ENCODE data around the gene CEP164.

CEP164 gene

GRCh38 chr11:117366875-117367274 is 39.2 kb downstream of the CEP164 start:
- in situ Hi-C loops (cut with MboI; ENCODE audit: low sequenced_read_pairs, unreplicated experiment) = no loop called here
- TF ChIP-seq CTCF (IDR thresholded peaks at IDR 0.05; ENCODE audit: borderline replicate concordance, control extremely low read depth, extremely low read depth, insufficient read depth, missing control alignments) = no peak

GRCh38 chr11:117369534-117369933 is 41.9 kb downstream of the CEP164 start:
- in situ Hi-C loops (cut with MboI; ENCODE audit: low sequenced_read_pairs, unreplicated experiment) = no loop called here
- TF ChIP-seq CTCF (IDR thresholded peaks at IDR 0.05; ENCODE audit: borderline replicate concordance, control extremely low read depth, extremely low read depth, insufficient read depth, missing control alignments) = no peak
- DNase-seq (ENCODE audit: low spot score) = no peak

More at GRCh38 chr11:117366875-117367274, 39.2 kb downstream of the CEP164 start:
- no peak for DNase-seq (ENCODE audit: low spot score)

GRCh38 chr11:117371453-117371852 is 43.8 kb downstream of the CEP164 start:
- no peak for DNase-seq (ENCODE audit: low spot score)
- in situ Hi-C loops (cut with MboI; ENCODE audit: low sequenced_read_pairs, unreplicated experiment) = no loop called here
- no peak for TF ChIP-seq CTCF (IDR thresholded peaks at IDR 0.05; ENCODE audit: borderline replicate concordance, control extremely low read depth, extremely low read depth, insufficient read depth, missing control alignments)

- in situ Hi-C loops (cut with MboI; ENCODE audit: low sequenced_read_pairs, unreplicated experiment) = no loop called here
- TF ChIP-seq CTCF (IDR thresholded peaks at IDR 0.05; ENCODE audit: borderline replicate concordance, control extremely low read depth, extremely low read depth, insufficient read depth, missing control alignments) = no peak
- no peak for DNase-seq (ENCODE audit: low spot score)
Observed at GRCh38 chr11:117374316-117375055, 46.8 kb downstream of the CEP164 start.

GRCh38 chr11:117375960-117376359 is 48.3 kb downstream of the CEP164 start:
- no peak for TF ChIP-seq CTCF (IDR thresholded peaks at IDR 0.05; ENCODE audit: borderline replicate concordance, control extremely low read depth, extremely low read depth, insufficient read depth, missing control alignments)
- DNase-seq (ENCODE audit: low spot score) = no peak
- in situ Hi-C loops (cut with MboI; ENCODE audit: low sequenced_read_pairs, unreplicated experiment) = no loop called here

- no peak for TF ChIP-seq CTCF (IDR thresholded peaks at IDR 0.05; ENCODE audit: borderline replicate concordance, control extremely low read depth, extremely low read depth, insufficient read depth, missing control alignments)
- no peak for DNase-seq (ENCODE audit: low spot score)
- in situ Hi-C loops (cut with MboI; ENCODE audit: low sequenced_read_pairs, unreplicated experiment) = no loop called here
Observed at GRCh38 chr11:117376517-117376916, 48.9 kb downstream of the CEP164 start.
